IPS-18a (cell line): ENCODE measurements around the gene CRIP1.

Experiments
- H3K27ac ChIP-seq: one replicate; pipeline ENCODE4 v1.5.1; 2013; ENCODE audit warnings: low read length
- H3K27me3 ChIP-seq: one replicate; pipeline ENCODE4 v1.6.1; 2013; ENCODE audit warnings: mild to moderate bottlenecking, low read length; ENCODE audit not compliant: control insufficient read depth, insufficient read depth
- H3K36me3 ChIP-seq: one replicate; pipeline ENCODE4 v1.6.1; 2013; ENCODE audit warnings: low read depth, low read length; ENCODE audit not compliant: control insufficient read depth
- H3K4me1 ChIP-seq: one replicate; pipeline ENCODE4 v1.6.1; 2013; ENCODE audit warnings: low read depth, low read length; ENCODE audit not compliant: control insufficient read depth
- H3K4me3 ChIP-seq: one replicate; pipeline ENCODE4 v1.5.1; 2013; ENCODE audit warnings: low read length
- H3K9ac ChIP-seq: one replicate; pipeline ENCODE4 v1.6.1; 2013; ENCODE audit warnings: mild to moderate bottlenecking, low read length, moderate library complexity
- H3K9me3 ChIP-seq: one replicate; pipeline ENCODE4 v1.6.1; 2013; ENCODE audit warnings: low read depth, low read length; ENCODE audit not compliant: control insufficient read depth

The CRIP1 gene

GRCh38 chr14:105455086-105455640 is 31.5 kb upstream of the CRIP1 start:
- Histone ChIP-seq H3K27ac (no peak overlapping the region), H3K9me3 (no peaks in the 10 kb centered on the region), H3K4me3 (no peak overlapping the region), H3K36me3 (peaks cover 59% of the 10 kb centered on the region), H3K27me3 (no peaks in the 10 kb centered on the region), H3K4me1 (no peaks in the 10 kb centered on the region), H3K9ac (no peak overlapping the region)

- Histone ChIP-seq H3K9ac (no peak overlapping the region), H3K27me3 (no peaks in the 10 kb centered on the region), H3K4me1 (no peaks in the 10 kb centered on the region), H3K27ac (no peak overlapping the region), H3K4me3 (no peak overlapping the region), H3K36me3 (peaks cover 59% of the 10 kb centered on the region), H3K9me3 (no peaks in the 10 kb centered on the region)
Observed at GRCh38 chr14:105455766-105456660, 30.7 kb upstream of the CRIP1 start.

- Histone ChIP-seq H3K4me1 (no peaks in the 10 kb centered on the region), H3K4me3 (no peak overlapping the region), H3K27ac (no peak overlapping the region), H3K9ac (no peak overlapping the region), H3K9me3 (no peaks in the 10 kb centered on the region), H3K27me3 (no peaks in the 10 kb centered on the region), H3K36me3 (peaks cover 60% of the 10 kb centered on the region)
Observed at GRCh38 chr14:105456736-105457617, 29.7 kb upstream of the CRIP1 start.

DNA sequence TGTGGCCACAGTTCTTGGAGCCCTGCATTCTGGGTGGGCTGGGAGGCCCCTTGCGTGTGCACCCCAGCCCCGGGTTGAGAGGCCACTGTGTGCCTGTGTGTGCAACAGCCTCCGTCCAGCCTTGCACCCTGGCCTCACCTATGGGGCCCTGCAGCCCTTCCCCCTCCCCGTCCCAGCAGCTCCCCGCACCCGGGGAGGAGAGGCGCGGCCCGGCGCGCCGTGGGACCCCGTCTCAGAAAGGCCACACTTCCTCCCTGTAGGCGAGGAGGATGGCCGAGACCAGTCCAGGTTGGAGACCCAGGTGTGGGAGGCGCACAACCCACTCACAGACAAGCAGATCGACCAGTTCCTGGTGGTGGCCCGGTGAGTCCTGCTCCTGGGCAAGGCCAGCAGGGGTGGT is 28.7 kb upstream of the CRIP1 start:
- H3K27ac ChIP-seq, result no peak overlapping the region
- no peak overlapping the region for H3K9ac ChIP-seq
- peaks cover 54% of the 10 kb centered on the region for H3K36me3 ChIP-seq
- H3K4me3 ChIP-seq, result no peak overlapping the region
- no peaks in the 10 kb centered on the region for H3K4me1 ChIP-seq
- H3K9me3 ChIP-seq, result no peaks in the 10 kb centered on the region
- no peaks in the 10 kb centered on the region for H3K27me3 ChIP-seq

DNA sequence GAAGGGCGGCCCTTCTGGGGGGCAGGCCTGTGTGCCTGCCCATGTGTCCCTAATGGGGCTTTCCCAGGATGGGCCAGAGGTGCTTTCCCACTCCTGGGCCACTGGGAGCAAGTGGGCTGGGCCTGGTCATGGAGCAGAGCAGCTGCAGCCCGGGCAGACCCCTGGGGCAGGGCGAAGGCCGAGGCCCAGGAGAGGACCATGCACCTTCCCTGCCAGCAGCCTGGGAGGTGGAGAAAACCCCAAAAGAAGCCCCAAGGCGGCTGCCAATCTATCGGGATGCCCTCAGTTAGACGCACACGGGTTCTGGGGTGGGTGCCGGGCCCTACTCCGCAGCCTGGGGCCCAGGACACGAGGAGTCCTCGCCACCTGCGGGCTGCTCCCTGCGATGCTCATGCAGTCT is 28.1 kb upstream of the CRIP1 start:
- H3K36me3 ChIP-seq, result peaks cover 56% of the 10 kb centered on the region
- H3K27me3 ChIP-seq, result no peaks in the 10 kb centered on the region
- H3K4me1 ChIP-seq, result no peaks in the 10 kb centered on the region
- H3K9me3 ChIP-seq, result no peaks in the 10 kb centered on the region
- no peak overlapping the region for H3K27ac ChIP-seq
- no peak overlapping the region for H3K9ac ChIP-seq
- no peak overlapping the region for H3K4me3 ChIP-seq

- Histone ChIP-seq H3K4me1 (no peaks in the 10 kb centered on the region), H3K27ac (no peak overlapping the region), H3K4me3 (no peak overlapping the region), H3K9ac (no peak overlapping the region), H3K27me3 (no peaks in the 10 kb centered on the region), H3K9me3 (no peaks in the 10 kb centered on the region), H3K36me3 (peaks cover 60% of the 10 kb centered on the region)
Observed at GRCh38 chr14:105460116-105460515, 26.6 kb upstream of the CRIP1 start.

DNA sequence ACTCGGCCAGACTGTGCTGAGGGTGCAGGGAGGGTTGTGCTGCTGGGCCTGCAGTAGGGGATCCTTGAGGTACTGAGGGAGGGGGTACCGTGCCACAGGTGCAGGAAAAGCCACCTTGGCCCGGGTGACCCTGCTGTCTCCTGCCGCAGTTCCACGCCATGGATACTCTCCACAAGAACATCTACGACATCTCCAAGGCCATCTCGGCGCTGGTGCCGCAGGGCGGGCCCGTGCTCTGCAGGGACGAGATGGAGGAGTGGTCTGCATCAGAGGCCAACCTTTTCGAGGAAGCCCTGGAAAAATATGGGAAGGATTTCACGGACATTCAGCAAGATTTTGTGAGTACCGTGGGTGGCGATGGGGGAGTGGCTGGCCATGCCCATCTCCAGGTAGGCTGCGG is 26.1 kb upstream of the CRIP1 start:
- Histone ChIP-seq H3K4me3 (no peak overlapping the region), H3K27me3 (no peaks in the 10 kb centered on the region), H3K9ac (no peak overlapping the region), H3K9me3 (no peaks in the 10 kb centered on the region), H3K36me3 (peaks cover 60% of the 10 kb centered on the region), H3K4me1 (no peaks in the 10 kb centered on the region), H3K27ac (no peak overlapping the region)

- peaks cover 53% of the 10 kb centered on the region for H3K36me3 ChIP-seq
Observed at GRCh38 chr14:105461903-105462302, 24.8 kb upstream of the CRIP1 start.

DNA sequence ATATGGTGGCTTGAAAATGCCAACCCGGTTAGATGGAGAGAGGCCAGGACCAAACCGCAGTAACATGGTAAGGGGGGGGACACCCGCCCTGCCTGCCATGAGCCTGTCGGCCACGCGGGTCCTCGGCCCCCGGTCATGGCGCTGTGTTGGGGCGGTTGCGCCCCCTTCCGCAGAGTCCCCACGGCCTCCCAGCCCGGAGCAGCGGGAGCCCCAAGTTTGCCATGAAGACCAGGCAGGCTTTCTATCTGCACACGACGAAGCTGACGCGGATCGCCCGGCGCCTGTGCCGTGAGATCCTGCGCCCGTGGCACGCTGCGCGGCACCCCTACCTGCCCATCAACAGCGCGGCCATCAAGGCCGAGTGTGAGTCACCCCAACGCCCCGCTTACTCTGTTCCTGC is 22.2 kb upstream of the CRIP1 start:
- H3K9me3 ChIP-seq, result no peaks in the 10 kb centered on the region
- H3K4me3 ChIP-seq, result no peak overlapping the region
- no peak overlapping the region for H3K27ac ChIP-seq
- no peaks in the 10 kb centered on the region for H3K4me1 ChIP-seq
- H3K36me3 ChIP-seq, result peaks cover 67% of the 10 kb centered on the region
- no peaks in the 10 kb centered on the region for H3K27me3 ChIP-seq
- no peak overlapping the region for H3K9ac ChIP-seq

More at GRCh38 chr14:105461903-105462302, 24.8 kb upstream of the CRIP1 start:
- no peak overlapping the region for H3K27ac ChIP-seq
- H3K27me3 ChIP-seq, result no peaks in the 10 kb centered on the region
- H3K4me3 ChIP-seq, result no peak overlapping the region
- no peak overlapping the region for H3K9ac ChIP-seq
- H3K9me3 ChIP-seq, result no peaks in the 10 kb centered on the region
- H3K4me1 ChIP-seq, result no peaks in the 10 kb centered on the region

DNA sequence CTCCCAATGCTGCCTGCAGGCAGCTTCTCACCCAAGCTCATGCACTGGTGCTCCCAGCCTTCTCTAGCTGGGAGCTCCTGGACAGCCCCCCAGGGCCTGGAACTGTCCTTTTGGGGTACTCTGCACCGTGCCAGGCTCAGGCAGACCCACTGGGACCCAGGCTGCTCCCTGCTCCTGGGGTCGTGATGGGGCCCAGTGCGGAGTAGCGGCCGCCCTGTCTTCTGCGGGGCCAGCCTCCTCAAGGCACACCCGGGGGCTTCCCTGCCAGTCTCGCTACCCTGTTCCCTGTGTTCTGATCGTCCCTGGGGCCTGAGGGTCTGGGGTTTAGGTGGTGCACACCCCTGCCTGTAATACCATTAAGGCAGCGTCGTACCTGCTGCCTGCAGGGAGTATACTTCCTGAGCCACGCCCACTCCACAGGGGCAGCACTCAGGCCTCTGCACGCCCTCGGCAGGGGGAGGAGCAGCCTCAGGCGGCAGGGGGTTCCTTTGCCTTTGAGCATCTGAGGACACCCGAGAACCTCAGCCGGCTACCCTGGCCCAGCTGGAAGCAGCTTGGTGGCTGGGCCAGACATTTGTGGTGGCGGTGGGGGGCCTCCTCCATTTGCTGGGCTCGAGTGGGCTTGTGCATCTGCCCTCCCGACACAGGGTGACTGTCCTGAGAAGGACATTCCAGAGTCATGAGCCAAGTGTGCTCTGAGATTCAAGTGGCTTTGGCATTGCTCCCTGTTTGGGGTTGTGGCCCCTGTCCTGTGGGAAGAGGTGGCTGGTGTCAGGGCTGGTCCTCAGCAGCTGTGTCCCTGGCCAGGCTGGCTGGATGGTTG is 21.3 kb upstream of the CRIP1 start:
- H3K27me3 ChIP-seq, result no peaks in the 10 kb centered on the region

More for the DNA sequence above, 21.3 kb upstream of the CRIP1 start:
- Histone ChIP-seq H3K27ac (no peak overlapping the region), H3K9ac (no peak overlapping the region), H3K4me1 (no peaks in the 10 kb centered on the region), H3K4me3 (no peak overlapping the region), H3K9me3 (no peaks in the 10 kb centered on the region), H3K36me3 (peaks cover 64% of the 10 kb centered on the region)
